IMR-90 (cell line): ENCODE results near the gene OVCH2. TPM values are rescaled to one million over a fixed set of nuclear protein-coding genes. Genes with fewer than 3 reads are reported as not detected.

Source experiments
- ATAC-seq: fragments of 200-7000 bp; cut with Tn5 transposase; 2 replicates; pipeline ENCODE4 v1.9.1; 2020; ENCODE audit warnings: low read depth, mild to moderate bottlenecking, moderate library complexity
- BruUV-seq: library from RNA; stranded (reverse); fragments of 400-500 nt; replicated peaks from 2 replicates; lab custom pipeline; 2021; lab: Mats Ljungman, UMichigan
- CTCF ChIA-PET: fragments of 300-600 bp; formaldehyde crosslinking; extraction: SDS; loops from one replicate; lab custom pipeline; 2021; ENCODE audit warnings: antibody characterized with exemption; lab: Yijun Ruan, JAX
- POLR2A ChIA-PET: fragments of 300-600 bp; sonication (Branson Sonifier 250); formaldehyde crosslinking; loops from one replicate; lab custom pipeline; 2022; ENCODE audit warnings: antibody characterized with exemption; ENCODE audit not compliant: unreplicated experiment; lab: Charles Lee
- DNase-seq: peaks from one replicate; pipeline ENCODE4 v3.0.0; 2013
- H2AFZ ChIP-seq: replicated peaks from 2 replicates; pipeline ENCODE3; 2013; ENCODE audit warnings: low read length, mild to moderate bottlenecking; ENCODE audit not compliant: poor library complexity
- H2AK5ac ChIP-seq: 2 replicates; pipeline ENCODE4 v1.6.1; 2013; ENCODE audit warnings: low read depth, low read length, inconsistent platforms
- H2AK9ac ChIP-seq: replicated peaks from 2 replicates; pipeline ENCODE3; 2013; ENCODE audit warnings: mild to moderate bottlenecking, low read depth, low read length, moderate library complexity; ENCODE audit not compliant: poor library complexity
- H2BK120ac ChIP-seq: 2 replicates; pipeline ENCODE4 v1.6.1; 2013; ENCODE audit warnings: low read depth, low read length, inconsistent platforms
- H2BK15ac ChIP-seq: 3 replicates; pipeline ENCODE4 v1.6.1; 2013; ENCODE audit warnings: low read depth, low read length, inconsistent platforms
- H2BK20ac ChIP-seq: 2 replicates; pipeline ENCODE4 v1.6.1; 2013; ENCODE audit warnings: low read depth, mild to moderate bottlenecking, inconsistent platforms, low read length, moderate library complexity
- H2BK5ac ChIP-seq: 2 replicates; pipeline ENCODE4 v1.6.1; 2013; ENCODE audit warnings: mild to moderate bottlenecking, low read depth, low read length, inconsistent platforms; ENCODE audit not compliant: poor library complexity, severe bottlenecking
- H3K14ac ChIP-seq: replicated peaks from 2 replicates; pipeline ENCODE4 v1.6.1; 2013; ENCODE audit warnings: low read depth, low read length, inconsistent platforms
- H3K18ac ChIP-seq: 2 replicates; pipeline ENCODE4 v1.6.1; 2013; ENCODE audit warnings: low read depth, low read length, control low read depth
- H3K23ac ChIP-seq: 2 replicates; pipeline ENCODE4 v1.6.1; 2013; ENCODE audit warnings: low read depth, low read length, inconsistent platforms
- H3K27ac ChIP-seq: 2 replicates; pipeline ENCODE4 v1.5.1; 2013; ENCODE audit warnings: mild to moderate bottlenecking, control low read depth, low read length; ENCODE audit not compliant: insufficient read depth
- H3K27me3 ChIP-seq: 2 replicates; pipeline ENCODE4 v1.6.1; 2013; ENCODE audit warnings: low read length; ENCODE audit not compliant: control insufficient read depth, insufficient read depth
- H3K36me3 ChIP-seq: 2 replicates; pipeline ENCODE4 v1.6.1; 2013; ENCODE audit warnings: low read length, mixed read lengths; ENCODE audit not compliant: control insufficient read depth, insufficient read depth
- H3K4ac ChIP-seq: 2 replicates; pipeline ENCODE4 v1.6.1; 2013; ENCODE audit warnings: low read depth, low read length, inconsistent platforms
- H3K4me1 ChIP-seq: 2 replicates; pipeline ENCODE4 v1.6.1; 2013; ENCODE audit warnings: low read length, mixed read lengths; ENCODE audit not compliant: control insufficient read depth, insufficient read depth
- H3K4me2 ChIP-seq: 2 replicates; pipeline ENCODE4 v1.6.1; 2013; ENCODE audit warnings: low read depth, mild to moderate bottlenecking, control low read depth, low read length, moderate library complexity
- H3K4me3 ChIP-seq: 2 replicates; pipeline ENCODE4 v1.5.1; 2013; ENCODE audit warnings: low read depth, mild to moderate bottlenecking, control low read depth, low read length, moderate library complexity; ENCODE audit not compliant: insufficient read depth
- H3K56ac ChIP-seq: 2 replicates; pipeline ENCODE4 v1.6.1; 2013; ENCODE audit warnings: low read length, inconsistent platforms; ENCODE audit not compliant: insufficient read depth; ENCODE audit errors: extremely low read depth
- H3K79me1 ChIP-seq, 2 experiments: 2 replicates each; pipeline ENCODE4 v1.6.1; 2013; ENCODE audit warnings: low read length in 2 of 2, inconsistent platforms in 1 of 2, low read depth in 1 of 2
- H3K9ac ChIP-seq: 2 replicates; pipeline ENCODE4 v1.6.1; 2013; ENCODE audit warnings: low read depth, low read length, control low read depth
- H3K9me1 ChIP-seq: 2 replicates; pipeline ENCODE4 v1.6.1; 2013; ENCODE audit warnings: low read length, inconsistent platforms; ENCODE audit not compliant: insufficient read depth
- H3K9me3 ChIP-seq: 2 replicates; pipeline ENCODE4 v1.6.1; 2013; ENCODE audit warnings: low read length; ENCODE audit not compliant: control insufficient read depth, insufficient read depth
- H4K20me1 ChIP-seq: 2 replicates; pipeline ENCODE4 v1.6.1; 2013; ENCODE audit warnings: low read length, inconsistent platforms; ENCODE audit not compliant: insufficient read depth
- H4K5ac ChIP-seq: 2 replicates; pipeline ENCODE4 v1.6.1; 2013; ENCODE audit warnings: mild to moderate bottlenecking, low read depth, low read length, control low read depth
- H4K8ac ChIP-seq, 2 experiments: 2 replicates each; pipeline ENCODE4 v1.6.1; 2013; ENCODE audit warnings: low read depth in 2 of 2, low read length in 2 of 2, control low read depth in 1 of 2, inconsistent platforms in 1 of 2
- H4K91ac ChIP-seq: 2 replicates; pipeline ENCODE4 v1.6.1; 2013; ENCODE audit warnings: low read depth, low read length, inconsistent platforms; ENCODE audit not compliant: insufficient read depth
- BHLHE40 ChIP-seq: fragments of 150-350 bp; IDR thresholded peaks from 2 replicates; pipeline ENCODE4 v1.6.1; 2016; ENCODE audit warnings: mild to moderate bottlenecking, low read depth, low read length
- FOS ChIP-seq: fragments of 150-350 bp; IDR thresholded peaks from 2 replicates; pipeline ENCODE4 v1.6.1; 2016; ENCODE audit warnings: low read depth, low read length
- MXI1 ChIP-seq: IDR thresholded peaks from 2 replicates; pipeline ENCODE4 v1.6.1; 2012; ENCODE audit warnings: low read depth, mild to moderate bottlenecking, low read length, moderate library complexity, borderline replicate concordance
- POLR2A ChIP-seq: IDR thresholded peaks from 2 replicates; pipeline ENCODE4 v1.6.1; 2012; ENCODE audit warnings: mild to moderate bottlenecking, low read depth, low read length
- SMC3 ChIP-seq: fragments of 150-350 bp; IDR thresholded peaks from 2 replicates; pipeline ENCODE4 v1.6.1; 2016; ENCODE audit warnings: low read depth, mild to moderate bottlenecking, antibody characterized with exemption, low read length, moderate library complexity
- WGBS, 2 experiments: methylation state at CpG; one replicate each; pipeline versions ENCODE4 v1.1.5 to v1.1.7; 2013; ENCODE audit warnings: missing lambda C conversion rate in 2 of 2; ENCODE audit not compliant: insufficient read length in 1 of 2; ENCODE audit errors: extremely low coverage in 2 of 2; 5-methylcytosine and 5-hydroxymethylcytosine counted together
- dilution Hi-C: fragments of 300-500 bp; cut with HindIII; formaldehyde crosslinking; loops from one replicate; pipeline ENCODE4 v1.14.3; 2018; ENCODE audit warnings: low sequenced_read_pairs; ENCODE audit not compliant: unreplicated experiment
- in situ Hi-C: fragments of 300-500 bp; cut with MboI; formaldehyde crosslinking; loops from 3 replicates; pipeline ENCODE4 v1.14.3; 2019; ENCODE audit warnings: low sequenced_read_pairs, inconsistent platforms, mixed read lengths
- intact Hi-C: fragments of 100-400 bp; cut with micrococcal nuclease; formaldehyde crosslinking; loops from 2 replicates; pipeline ENCODE4 v1.10.0; 2022
- polyA plus RNA-seq, 3 experiments: library from polyadenylated mRNA; depleted of rRNA; stranded (reverse); fragments of >200 nt; gene quantifications; 2 replicates each; pipeline ENCODE4 v1.2.3, GENCODE V29; 2012; ENCODE audit warnings: low replicate concordance in 1 of 3
- total RNA-seq: library from RNA; depleted of rRNA; stranded (reverse); fragments of >200 nt; gene quantifications from 2 replicates; pipeline ENCODE4 v1.2.3, GENCODE V29; 2012
- TF ChIP-seq, protein P1 (sequence below): fragments of 150-350 bp; IDR thresholded peaks from 2 replicates; pipeline ENCODE4 v1.6.1; 2017; ENCODE audit warnings: mild to moderate bottlenecking, antibody characterized with exemption, low read length, low read depth

OVCH2 gene
- total and polyA plus RNA-seq, 2 of the 4 experiments (the other 2 are of a cell fraction) = 0.07 TPM; not detected in 1

DNA sequence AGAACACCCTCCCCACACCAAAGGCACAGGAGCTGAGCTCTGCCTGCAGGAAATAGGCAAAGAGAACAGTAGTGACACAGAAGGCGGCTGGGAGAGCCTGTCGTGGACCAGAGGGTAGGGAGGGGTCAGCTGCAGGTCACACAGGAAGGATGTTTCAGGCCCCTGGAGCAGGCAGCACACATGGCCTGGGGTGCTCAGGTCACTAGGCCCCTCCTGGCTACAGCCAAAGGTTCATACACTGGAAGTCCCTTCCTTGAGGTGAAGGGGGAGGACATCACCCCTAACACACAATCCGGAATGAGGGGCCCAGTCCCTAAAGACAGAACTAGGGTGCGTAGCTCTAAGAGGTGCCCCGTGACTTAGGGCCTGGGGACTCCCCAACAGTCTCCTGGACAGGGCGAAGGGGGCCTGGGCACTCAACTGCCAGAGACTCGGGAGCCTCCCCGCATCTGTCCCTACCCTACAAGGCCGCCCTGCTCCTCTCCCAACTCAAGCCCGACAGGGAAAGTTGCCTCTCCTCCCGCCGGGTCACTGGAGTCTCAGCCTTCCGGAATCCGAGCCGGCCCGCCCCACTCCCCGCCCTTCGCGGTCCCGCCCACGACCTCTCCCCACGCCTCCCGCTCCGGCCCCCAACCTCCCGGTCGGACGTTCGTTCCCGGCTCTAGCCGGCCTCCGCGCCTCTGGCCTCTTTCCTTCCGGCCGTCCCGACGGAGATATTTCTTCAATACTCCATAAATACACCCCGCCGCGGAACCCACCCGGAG lies 33.1 kb downstream of the OVCH2 start, which contains the start of gene CYB5R2:
TSS of gene CYB5R2 (minus strand) at position 541 of the 764 bp plus-strand sequence. CDS start 675 bp downstream, outside the sequence.
- ChIA-PET POLR2A (no interaction called here), CTCF (no interaction called here)
- dilution Hi-C loops (no loop called here), in situ Hi-C loops (no loop called here), intact Hi-C loops (loop anchor here (10.0 kb wide), 1 partner anchor 422 kb away; no protein-coding TSS in a partner anchor)
- ATAC-seq = peak; percentile 85
- Histone ChIP-seq H3K9ac (peak within 1 kb of the TSS; percentile 62; the same call in 1 of the 2 replicates), H2BK5ac (no peak within 1 kb of the TSS), H4K20me1 (no peaks in the 10 kb centered on the region), H4K5ac (peak within 1 kb of the TSS; percentile 12; the same call in 1 of the 2 replicates), H2AFZ (peak within 1 kb of the TSS; percentile 76), H2BK15ac (no peak within 1 kb of the TSS), H3K4me2 (peak within 1 kb of the TSS; percentile 48; the same call in 1 of the 2 replicates), H3K4me3 (peak within 1 kb of the TSS; percentile 35), H3K27ac (no peak within 1 kb of the TSS; the same call in 1 of the 2 replicates), H3K56ac (no peak within 1 kb of the TSS), H3K36me3 (no peaks in the 10 kb centered on the region), H3K18ac (no peak within 1 kb of the TSS), H3K27me3 (peaks cover 12% of the 10 kb centered on the region), H3K23ac (peak within 1 kb of the TSS; percentile 67), H3K9me3 (no peaks in the 10 kb centered on the region), H3K4me1 (no peaks in the 10 kb centered on the region), H4K91ac (peak within 1 kb of the TSS; percentile 32; the same call in 1 of the 2 replicates), H2AK5ac (peak within 1 kb of the TSS; percentile 7; the same call in 1 of the 2 replicates), H3K4ac (peak within 1 kb of the TSS; percentile 22), H3K14ac (no peak within 1 kb of the TSS), H3K9me1 (no peaks in the 10 kb centered on the region), H2BK120ac (no peak within 1 kb of the TSS), H2AK9ac (peak within 1 kb of the TSS; percentile 57), H3K79me1 (no peaks in the 10 kb centered on the region), H2BK20ac (no peak within 1 kb of the TSS), H4K8ac (peak within 1 kb of the TSS; percentile 74 to 96; a peak in 3 of 4 replicates)
- 13% methylated on average over 12 of the region's 40 CpGs; no CpG with 5 or more reads in 1 of the 2 experiments for WGBS, 2 experiments
- TF ChIP-seq, protein P1, sequence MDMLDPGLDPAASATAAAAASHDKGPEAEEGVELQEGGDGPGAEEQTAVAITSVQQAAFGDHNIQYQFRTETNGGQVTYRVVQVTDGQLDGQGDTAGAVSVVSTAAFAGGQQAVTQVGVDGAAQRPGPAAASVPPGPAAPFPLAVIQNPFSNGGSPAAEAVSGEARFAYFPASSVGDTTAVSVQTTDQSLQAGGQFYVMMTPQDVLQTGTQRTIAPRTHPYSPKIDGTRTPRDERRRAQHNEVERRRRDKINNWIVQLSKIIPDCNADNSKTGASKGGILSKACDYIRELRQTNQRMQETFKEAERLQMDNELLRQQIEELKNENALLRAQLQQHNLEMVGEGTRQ = no peak
- TF ChIP-seq FOS (no peak), BHLHE40 (no peak), MXI1 (no peak), POLR2A (no peak), SMC3 (no peak)
- peak; percentile 5 for DNase-seq
- no TSS peak for BruUV-seq
